Large intestine (tissue), 3 donors: ENCODE measurements around the gene MYH14. TPM values are rescaled to one million over a fixed set of nuclear protein-coding genes. Genes with fewer than 3 reads are reported as not detected.

Source experiments
- DNase-seq, 2 donors: peaks; one replicate each; pipeline versions ENCODE4 v3.0.0 to v3.0.0-alpha.2; 2013
- H3K27ac ChIP-seq: one replicate; pipeline ENCODE4 v1.5.1; 2013; ENCODE audit warnings: low read length
- H3K27me3 ChIP-seq: 2 replicates; pipeline ENCODE4 v1.6.1; 2013; ENCODE audit warnings: low read length; ENCODE audit not compliant: control insufficient read depth, insufficient read depth
- H3K36me3 ChIP-seq: 2 replicates; pipeline ENCODE4 v1.6.1; 2013; ENCODE audit warnings: low read length; ENCODE audit not compliant: control insufficient read depth, insufficient read depth
- H3K4me1 ChIP-seq: one replicate; pipeline ENCODE4 v1.6.1; 2013; ENCODE audit warnings: low read length; ENCODE audit not compliant: control insufficient read depth, insufficient read depth
- H3K4me3 ChIP-seq: one replicate; pipeline ENCODE4 v1.5.1; 2013; ENCODE audit warnings: low read length
- H3K9me3 ChIP-seq: one replicate; pipeline ENCODE4 v1.6.1; 2013; ENCODE audit warnings: mild to moderate bottlenecking, low read depth, low read length, moderate library complexity; ENCODE audit not compliant: control insufficient read depth
- WGBS: methylation state at CpG from one replicate; pipeline ENCODE4 v1.1.5; 2013; ENCODE audit warnings: low lambda C conversion rate; ENCODE audit not compliant: insufficient coverage; 5-methylcytosine and 5-hydroxymethylcytosine counted together
- polyA plus RNA-seq: library from polyadenylated mRNA; unstranded; fragments of 120-200 nt; gene quantifications from one replicate; pipeline ENCODE4 v1.2.1, GENCODE V29; 2013

MYH14 gene
- polyA plus RNA-seq, 1 donor = 221 TPM

DNA sequence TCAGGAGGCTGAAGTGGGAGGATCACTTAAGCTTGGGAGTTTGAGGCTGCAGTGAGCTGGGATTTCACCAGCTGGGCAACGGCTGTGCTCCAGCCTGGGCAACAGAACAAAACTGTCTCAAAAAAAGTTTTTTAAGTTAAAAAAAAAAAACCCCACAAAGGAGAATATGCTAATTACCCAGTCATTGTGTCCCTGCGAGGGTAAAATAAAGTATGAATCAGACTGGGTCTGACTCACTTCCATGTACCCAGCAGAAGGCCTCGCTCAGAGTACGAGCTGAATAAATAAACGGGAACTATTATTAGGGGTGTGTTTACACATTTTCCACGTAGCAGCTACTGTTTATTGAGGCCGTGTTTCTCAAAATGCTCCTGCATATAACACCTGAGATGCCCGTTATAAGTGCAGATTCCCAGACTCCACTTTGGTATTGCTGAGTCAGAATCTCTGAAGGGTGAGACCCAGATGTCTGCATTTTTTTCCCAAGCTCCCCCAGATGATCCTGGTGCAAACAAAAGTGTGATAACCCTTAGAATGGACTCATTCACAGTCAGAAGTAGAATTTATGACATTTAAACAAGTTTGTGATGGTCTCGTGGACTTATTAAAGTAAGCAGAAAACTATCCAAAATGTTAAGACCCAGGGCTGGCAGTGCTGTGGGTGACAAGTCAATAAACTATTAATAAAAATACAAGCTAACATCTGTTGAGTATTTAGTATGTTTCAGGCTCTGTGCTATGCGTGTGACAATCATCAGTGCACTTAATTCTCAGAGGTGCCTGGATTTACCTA is 97.6 kb downstream of the MYH14 start:
- Histone ChIP-seq H3K9me3 (peaks cover 3% of the 10 kb centered on the region), H3K27ac (no peak overlapping the region), H3K27me3 (no peaks in the 10 kb centered on the region), H3K4me1 (no peaks in the 10 kb centered on the region), H3K4me3 (no peak overlapping the region), H3K36me3 (peaks cover 51% of the 10 kb centered on the region)
- no peak for DNase-seq
- no CpG with 5 or more reads among the region's 10 CpGs for WGBS

DNA sequence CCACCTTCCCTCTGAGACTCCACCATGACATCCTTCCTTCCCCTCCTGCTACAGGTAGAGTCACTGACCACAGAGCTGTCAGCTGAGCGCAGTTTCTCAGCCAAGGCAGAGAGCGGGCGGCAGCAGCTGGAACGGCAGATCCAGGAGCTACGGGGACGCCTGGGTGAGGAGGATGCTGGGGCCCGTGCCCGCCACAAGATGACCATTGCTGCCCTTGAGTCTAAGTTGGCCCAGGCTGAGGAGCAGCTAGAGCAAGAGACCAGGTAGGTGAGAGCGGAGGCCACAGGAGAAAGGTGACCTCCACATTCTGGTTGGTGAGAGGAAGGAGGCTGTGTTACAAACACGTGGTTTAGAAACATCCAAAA is 98.2 kb downstream of the MYH14 start:
- WGBS = no CpG with 5 or more reads among the region's 10 CpGs
- Histone ChIP-seq H3K27me3 (no peaks in the 10 kb centered on the region), H3K4me3 (no peak overlapping the region), H3K36me3 (peaks cover 54% of the 10 kb centered on the region), H3K4me1 (no peaks in the 10 kb centered on the region), H3K9me3 (peaks cover 3% of the 10 kb centered on the region), H3K27ac (no peak overlapping the region)
- no peak for DNase-seq

DNA sequence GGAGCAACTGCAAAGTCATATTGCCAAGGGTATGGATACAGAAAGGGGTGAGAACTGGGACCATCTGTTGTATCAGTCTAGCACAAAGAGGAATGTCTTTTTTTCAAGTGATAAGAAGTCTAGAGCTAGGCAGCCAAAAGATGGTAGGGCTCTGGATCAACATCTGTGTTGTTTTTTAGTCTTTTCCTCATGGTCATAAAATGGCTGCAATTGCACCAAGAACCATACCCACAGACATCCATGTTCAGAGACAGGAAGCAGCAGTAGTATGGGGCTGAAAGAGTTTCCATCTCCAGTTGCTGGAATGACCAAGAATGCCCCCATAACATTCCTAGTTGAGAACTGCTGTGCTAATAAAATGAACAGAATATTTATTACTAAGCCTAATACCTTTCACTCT is 100.1 kb downstream of the MYH14 start:
- peaks cover 3% of the 10 kb centered on the region for H3K9me3 ChIP-seq
- H3K4me3 ChIP-seq = no peak overlapping the region
- peaks cover 63% of the 10 kb centered on the region for H3K36me3 ChIP-seq
- H3K27me3 ChIP-seq = peaks cover 2% of the 10 kb centered on the region
- no peak overlapping the region for H3K27ac ChIP-seq
- no peak for DNase-seq
- no peaks in the 10 kb centered on the region for H3K4me1 ChIP-seq

DNA sequence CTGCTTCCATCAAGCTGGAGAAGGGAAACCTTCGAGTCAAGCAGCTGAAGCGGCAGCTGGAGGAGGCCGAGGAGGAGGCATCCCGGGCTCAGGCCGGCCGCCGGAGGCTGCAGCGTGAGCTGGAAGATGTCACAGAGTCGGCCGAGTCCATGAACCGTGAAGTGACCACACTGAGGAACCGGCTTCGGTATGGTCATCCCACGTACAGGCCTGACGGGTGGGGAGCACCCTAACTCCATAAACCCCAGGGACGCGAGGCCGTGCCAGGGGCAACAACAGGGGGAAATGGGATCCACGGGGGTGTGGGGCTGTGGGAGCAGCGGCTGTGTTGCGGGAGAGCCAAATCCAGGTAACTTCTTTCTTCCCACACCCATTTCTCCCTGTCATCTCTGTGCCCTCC is 105.6 kb downstream of the MYH14 start:
- H3K27ac ChIP-seq = no peak overlapping the region
- DNase-seq = no peak
- no peaks in the 10 kb centered on the region for H3K4me1 ChIP-seq
- H3K27me3 ChIP-seq = peaks cover 29% of the 10 kb centered on the region
- peaks cover 58% of the 10 kb centered on the region for H3K36me3 ChIP-seq
- H3K4me3 ChIP-seq = no peak overlapping the region
- 100% methylated on average over 4 of the region's 21 CpGs for WGBS
- peaks cover 2% of the 10 kb centered on the region for H3K9me3 ChIP-seq

DNA sequence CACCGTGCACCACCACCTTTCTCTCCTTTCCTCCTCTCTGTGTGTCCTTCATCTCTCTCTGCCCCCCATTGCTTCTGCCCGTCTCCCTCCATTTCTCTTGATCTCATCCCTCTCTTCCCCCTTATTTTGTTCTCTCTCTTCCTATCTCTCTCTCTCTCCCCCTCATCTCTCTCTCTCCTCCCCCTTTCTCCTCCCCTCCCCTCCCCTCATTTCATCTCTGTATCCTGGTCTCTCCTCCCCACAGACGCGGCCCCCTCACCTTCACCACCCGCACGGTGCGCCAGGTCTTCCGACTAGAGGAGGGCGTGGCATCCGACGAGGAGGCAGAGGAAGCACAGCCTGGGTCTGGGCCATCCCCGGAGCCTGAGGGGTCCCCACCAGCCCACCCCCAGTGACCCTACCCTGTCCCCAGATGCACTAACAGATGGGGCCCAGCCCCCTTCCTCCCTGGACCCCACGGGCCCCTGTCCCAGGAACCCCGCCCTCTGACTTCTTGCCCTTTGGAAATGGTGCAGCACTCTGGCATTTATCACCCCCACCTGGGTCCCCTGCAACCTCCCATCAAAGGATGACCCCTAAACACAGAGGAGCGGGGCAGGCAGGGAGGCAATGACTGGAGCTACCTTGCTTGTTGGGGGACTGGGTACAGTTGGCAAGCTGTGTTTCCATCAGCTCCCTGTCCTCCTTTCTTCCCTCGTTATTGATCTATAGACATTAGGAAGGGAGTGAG is 106.1 kb downstream of the MYH14 start:
- peaks cover 35% of the 10 kb centered on the region for H3K27me3 ChIP-seq

DNA sequence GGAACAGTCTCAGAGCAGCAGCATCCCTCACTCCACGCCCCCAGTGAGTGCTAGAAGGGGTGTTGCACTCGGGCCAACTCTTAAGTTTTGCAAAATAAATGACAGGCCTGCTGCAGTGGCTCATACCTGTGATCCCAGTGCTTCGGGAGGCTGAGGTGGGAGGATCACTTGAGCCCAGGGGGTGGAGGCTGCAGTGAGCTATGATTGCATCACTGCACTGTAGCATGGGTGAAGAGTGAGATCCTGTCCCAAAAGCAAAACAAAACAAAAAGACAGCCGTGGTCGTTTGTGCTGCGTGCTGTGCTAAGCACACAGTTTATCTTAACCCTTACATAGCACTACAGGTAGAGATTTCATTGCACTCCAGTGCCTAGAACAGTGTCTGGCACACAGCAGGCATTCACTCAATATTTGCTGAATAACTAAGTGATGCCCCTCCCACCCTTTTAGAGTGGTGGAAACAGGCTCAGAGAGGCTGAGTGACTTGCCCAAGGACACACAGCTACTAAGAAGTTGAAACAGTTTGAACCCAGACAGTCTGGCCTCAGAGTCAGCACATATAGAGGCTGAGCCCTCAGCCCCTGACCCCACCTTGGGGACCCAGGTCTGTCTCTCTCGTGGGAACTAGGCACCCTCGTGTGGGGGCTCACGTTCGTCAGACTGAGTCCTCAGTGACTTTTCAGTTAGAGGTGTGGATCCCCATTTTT is 107.5 kb downstream of the MYH14 start:
- H3K27ac ChIP-seq = no peak overlapping the region
- peaks cover 46% of the 10 kb centered on the region for H3K36me3 ChIP-seq
- WGBS = no CpG with 5 or more reads among the region's 10 CpGs
- no peak for DNase-seq
- H3K4me1 ChIP-seq = no peaks in the 10 kb centered on the region
- H3K9me3 ChIP-seq = peaks cover 2% of the 10 kb centered on the region
- no peak overlapping the region for H3K4me3 ChIP-seq
- peaks cover 47% of the 10 kb centered on the region for H3K27me3 ChIP-seq

More for the DNA sequence above, 106.1 kb downstream of the MYH14 start:
- Histone ChIP-seq H3K36me3 (peaks cover 57% of the 10 kb centered on the region), H3K27ac (no peak overlapping the region), H3K9me3 (peaks cover 2% of the 10 kb centered on the region), H3K4me1 (no peaks in the 10 kb centered on the region), H3K4me3 (no peak overlapping the region)
- DNase-seq = no peak
- 100% methylated on average over 2 of the region's 16 CpGs for WGBS

DNA sequence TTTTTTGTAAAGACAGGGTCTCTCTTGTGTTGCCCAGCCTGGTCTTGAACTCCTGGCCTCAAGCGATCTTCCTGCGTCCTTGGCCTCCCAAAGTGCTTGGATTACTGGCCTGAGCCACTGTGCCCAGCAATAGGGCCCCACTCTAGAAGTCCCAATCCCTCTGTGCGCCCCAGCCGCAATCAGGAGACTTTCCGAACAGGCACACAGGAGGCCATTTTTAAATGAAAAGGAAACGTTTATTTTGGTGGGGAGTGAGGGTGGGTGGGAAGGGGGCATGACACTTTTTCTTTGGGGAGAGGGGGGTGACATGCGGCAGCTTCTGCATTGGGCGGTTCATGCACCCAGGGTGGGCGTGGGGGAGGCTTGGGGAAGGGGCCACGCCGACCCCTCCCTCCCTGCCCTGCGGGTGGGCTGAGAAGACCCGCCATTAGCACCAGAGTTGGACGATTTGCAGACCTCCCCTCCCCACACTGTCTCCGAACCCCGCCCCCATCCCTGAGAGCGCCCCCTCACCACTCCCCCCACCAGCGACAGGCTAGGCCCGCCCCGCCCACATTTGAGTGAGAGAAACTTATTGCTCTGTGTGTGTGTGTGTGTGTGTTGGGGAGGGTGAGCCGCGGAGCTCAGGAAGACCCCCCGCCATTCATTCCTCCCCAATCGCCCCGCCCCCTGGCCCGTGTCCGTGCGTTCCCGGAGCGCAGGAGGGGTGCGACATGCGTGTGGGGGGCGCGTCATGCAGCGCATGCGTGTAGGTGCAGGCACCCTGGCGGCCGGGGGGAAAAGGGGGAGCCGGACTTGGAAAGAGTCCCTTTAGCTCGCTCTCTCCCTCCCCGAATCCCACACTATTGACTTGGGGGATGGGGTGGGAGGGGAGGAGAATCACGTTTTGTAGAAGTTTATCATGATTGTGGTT is 108.6 kb downstream of the MYH14 start:
- peak in 1 of 2 donors; percentile 22 for DNase-seq
- Histone ChIP-seq H3K36me3 (peaks cover 37% of the 10 kb centered on the region), H3K9me3 (peaks cover 2% of the 10 kb centered on the region), H3K27ac (no peak overlapping the region), H3K4me3 (no peak overlapping the region), H3K27me3 (peaks cover 53% of the 10 kb centered on the region), H3K4me1 (no peaks in the 10 kb centered on the region)
- WGBS = no CpG with 5 or more reads among the region's 42 CpGs

DNA sequence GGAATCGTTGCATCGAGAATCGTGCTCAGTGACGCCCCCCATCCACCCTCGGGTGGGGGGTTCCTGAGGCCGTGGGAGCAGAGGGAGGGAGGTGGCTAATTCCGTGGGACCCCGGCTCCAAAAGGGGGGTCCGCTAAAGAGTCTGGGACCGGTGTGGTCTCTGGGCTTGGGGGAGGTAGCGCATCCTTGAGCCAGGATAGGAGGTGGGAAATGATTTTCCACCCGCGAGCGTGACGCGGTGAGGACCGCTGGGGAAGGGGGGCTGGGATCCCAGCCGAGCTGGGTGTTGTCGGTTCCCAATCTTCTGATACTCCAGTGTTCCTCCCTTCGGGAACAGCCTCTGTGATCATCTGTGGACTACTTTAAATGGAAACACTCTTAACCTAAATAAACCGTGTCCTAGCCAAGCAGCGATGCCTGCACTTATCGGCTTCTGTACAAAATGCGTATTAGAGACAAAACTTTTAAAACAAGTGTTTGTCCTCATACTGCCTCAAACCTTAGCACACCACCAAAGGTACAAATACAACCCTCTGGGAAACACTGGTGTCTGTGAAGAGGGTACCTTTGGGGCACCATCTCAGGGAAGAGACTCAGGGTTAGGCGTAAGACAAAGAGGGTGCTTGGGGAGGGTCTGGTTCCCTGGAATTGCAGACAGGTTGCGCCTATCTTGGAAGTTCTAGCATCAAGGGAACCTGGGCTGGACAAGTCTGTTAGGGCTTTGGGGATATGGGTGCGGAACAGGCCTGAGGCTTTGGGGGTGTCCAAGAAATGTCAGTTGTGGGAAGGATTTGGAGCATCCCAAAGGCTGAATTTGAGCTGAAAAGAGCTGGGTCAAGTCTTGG is 109.8 kb downstream of the MYH14 start:
- Histone ChIP-seq H3K27me3 (peaks cover 52% of the 10 kb centered on the region), H3K9me3 (peaks cover 2% of the 10 kb centered on the region), H3K27ac (no peak overlapping the region), H3K4me3 (no peak overlapping the region), H3K36me3 (peaks cover 26% of the 10 kb centered on the region), H3K4me1 (no peaks in the 10 kb centered on the region)
- 0% methylated on average over 2 of the region's 27 CpGs for WGBS
- DNase-seq = no peak

DNA sequence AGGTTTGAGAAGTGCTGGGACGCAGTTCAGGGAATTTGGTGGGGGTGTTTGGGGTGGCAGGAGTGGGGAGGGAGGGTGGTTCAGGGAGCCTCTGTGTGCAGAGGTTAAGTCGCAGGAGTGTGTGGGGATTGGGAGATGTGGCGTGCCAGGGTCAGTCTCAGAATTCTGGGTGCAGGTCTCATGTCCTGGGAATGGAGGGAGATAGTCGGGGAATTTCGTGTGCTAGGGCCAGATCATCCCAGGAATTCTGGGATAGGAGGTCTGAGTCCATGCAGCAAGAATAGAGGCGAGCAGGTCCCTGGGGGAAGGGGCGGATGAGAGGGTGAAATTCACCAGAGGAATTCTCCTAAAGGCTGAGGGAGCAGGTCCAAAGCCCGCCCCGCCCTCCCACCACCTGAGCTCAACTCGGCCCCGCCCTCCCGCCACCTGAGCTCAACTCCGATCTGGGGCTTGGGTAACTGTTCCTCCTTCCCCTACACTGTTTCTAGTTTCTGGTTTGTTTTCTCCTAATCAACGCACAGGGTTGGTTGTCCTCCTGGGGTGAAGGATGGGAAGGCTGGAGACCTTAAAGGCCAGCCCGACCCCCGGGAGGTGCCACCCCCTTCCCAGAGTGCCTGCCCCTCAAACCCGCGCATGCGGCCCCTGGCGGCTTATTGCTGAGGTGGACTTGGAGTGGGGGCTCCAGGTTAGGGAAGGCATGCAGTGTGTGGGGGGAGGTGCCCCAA is 110.6 kb downstream of the MYH14 start:
- WGBS = no CpG with 5 or more reads among the region's 20 CpGs
- DNase-seq = no peak
- H3K27ac ChIP-seq = no peak overlapping the region
- peaks cover 18% of the 10 kb centered on the region for H3K36me3 ChIP-seq
- H3K9me3 ChIP-seq = peaks cover under 1% of the 10 kb centered on the region
- no peak overlapping the region for H3K4me3 ChIP-seq
- no peaks in the 10 kb centered on the region for H3K4me1 ChIP-seq
- H3K27me3 ChIP-seq = peaks cover 51% of the 10 kb centered on the region
